Limb (tissue), 2 donors: ENCODE data around the gene GLB1L3.
A peak's percentile ranks its signal among the peaks of the same experiment; 100 is the strongest.
"Not testable (repeated sequence)": the region's sequence is repeated elsewhere in the genome, so short reads cannot be mapped to it uniquely, and the experiment has no call there.

Experiments used
- DNase-seq, 2 donors: peaks; one replicate each; pipeline ENCODE4 v3.0.0-alpha.2; 2016; ENCODE audit errors: extremely low spot score in 2 of 2

GLB1L3 gene

DNA sequence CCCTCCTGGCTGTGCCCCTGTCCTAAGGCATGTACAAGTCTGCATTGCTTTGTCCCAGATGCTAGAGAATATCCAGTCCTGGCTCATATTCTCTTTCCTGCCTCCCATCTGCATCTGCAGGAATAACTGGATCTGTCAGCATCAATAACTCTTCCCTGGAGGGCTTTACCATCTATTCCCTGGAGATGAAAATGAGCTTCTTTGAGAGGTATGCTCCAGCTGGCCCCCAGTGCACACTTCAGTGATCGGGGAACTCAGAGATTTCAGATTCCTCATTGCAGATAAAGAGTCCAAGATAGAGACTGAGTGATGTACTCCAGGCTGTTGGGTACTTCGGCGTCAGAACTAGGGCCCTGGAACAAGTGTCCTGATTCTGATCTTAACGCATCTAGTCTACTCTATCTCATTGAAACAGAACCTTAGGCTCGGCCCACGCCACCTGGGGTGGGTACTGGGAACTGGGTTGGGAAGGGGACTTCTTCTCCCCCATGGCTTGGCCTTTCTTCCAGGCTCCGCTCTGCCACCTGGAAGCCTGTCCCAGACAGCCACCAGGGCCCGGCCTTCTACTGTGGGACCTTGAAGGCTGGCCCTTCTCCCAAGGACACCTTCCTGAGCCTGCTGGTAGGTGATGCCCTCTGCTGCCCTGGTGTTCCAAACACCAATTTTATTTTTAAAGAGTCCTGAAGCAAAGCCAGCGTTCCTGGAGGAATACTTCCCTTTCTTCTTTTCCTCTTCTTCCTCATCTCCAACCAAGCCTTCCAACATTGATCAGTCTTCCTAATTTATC lies 37.8 kb downstream of the GLB1L3 start:
- no peak for DNase-seq

- DNase-seq, result no peak
Observed at GRCh38 chr11:134317103-134317502, 40.9 kb downstream of the GLB1L3 start.

DNA sequence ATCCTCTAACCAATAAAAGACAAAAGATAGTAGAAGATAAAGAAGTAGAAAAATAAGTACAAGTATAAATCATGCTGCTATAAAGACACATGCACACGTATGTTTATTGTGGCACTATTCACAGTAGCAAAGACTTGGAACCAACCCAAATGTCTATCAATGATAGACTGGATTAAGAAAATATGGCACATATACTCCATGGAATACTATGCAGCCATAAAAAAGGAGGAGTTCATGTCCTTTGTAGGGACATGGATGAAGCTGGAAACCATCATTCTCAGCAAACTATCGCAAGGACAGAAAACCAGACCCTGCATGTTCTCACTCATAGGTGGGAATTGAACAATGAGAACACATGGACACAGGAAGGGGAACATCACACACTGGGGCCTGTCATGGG lies 45.2 kb downstream of the GLB1L3 start:
- DNase-seq, result not testable (repeated sequence)

DNA sequence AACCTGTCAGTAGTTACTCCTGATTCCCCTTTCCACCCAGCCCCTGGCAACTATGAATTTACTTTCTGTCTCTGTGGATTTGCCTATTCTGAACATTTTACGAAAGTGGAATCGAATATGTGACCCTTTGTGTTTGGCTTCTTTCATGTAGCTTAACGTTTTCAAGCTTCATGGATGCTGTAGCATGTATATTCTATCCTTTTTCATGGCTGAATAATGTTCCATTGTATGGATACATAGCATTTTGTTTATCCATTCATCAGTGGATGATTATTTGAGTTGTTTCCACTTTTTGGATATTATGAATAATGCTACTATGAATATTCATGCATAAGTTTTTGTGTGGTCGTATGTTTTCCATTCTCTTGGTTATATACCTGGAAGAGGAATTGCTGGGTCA lies 46.4 kb downstream of the GLB1L3 start:
- no peak for DNase-seq

DNA sequence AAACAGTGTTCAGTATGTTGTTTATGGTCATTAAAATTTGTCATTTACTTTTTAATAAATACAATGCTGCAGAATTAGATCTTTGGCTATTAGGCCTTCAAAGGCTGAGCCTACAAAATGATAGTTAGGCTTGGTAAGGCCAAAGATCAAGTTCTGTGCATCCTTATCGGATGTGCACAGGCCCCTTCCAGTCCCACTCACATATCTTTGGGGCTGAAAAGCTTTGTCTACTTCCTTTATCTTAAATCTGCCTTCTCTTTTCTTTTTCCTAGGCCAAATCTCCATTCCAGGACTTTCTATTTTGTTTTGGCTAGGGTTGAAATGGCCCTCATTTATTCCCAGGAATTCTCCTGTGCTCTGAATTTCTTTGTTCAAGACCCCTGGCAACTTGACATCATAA lies 52.3 kb downstream of the GLB1L3 start:
- no peak for DNase-seq

GRCh38 chr11:134330611-134331353 lies 54.6 kb downstream of the GLB1L3 start:
- no peak for DNase-seq

DNA sequence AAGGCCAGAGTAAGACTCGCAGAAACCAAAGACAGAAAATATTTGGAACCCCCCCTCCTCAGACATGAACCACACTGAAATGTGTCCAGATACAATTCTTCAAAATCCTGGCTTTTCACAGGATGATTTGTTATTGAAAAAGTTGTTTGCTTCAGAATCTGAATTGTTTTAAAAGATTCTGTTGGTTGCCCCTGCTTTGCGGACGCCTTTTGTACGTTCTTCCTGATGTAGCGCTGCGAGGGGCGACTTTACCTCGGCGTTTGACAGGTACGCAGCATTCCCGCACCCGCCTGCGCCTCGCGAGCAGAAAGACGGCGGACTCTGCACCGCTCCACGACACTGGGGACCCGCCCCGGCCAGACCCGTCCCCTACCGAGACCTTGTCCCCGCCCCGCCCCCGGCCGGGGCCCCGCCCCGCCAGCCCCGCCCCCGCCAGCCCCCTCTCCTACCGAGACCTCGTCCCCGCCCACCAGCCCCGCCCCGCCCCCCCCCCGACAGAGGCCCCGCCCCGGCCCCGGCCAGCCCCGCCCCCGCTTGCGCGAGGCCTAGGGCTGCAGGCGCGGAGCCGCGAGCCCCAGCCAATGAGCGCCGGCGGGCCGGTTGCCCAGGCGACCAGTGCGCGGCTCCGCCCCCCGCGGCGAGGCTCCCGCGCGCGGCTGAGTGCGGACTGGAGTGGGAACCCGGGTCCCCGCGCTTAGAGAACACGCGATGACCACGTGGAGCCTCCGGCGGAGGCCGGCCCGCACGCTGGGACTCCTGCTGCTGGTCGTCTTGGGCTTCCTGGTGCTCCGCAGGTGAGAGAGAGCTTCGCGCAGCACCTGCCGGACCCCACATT lies 55.4 kb downstream of the GLB1L3 start, which contains the start of gene GLB1L2:
TSS of gene GLB1L2 (plus strand) at position 635 of the 835 bp plus-strand sequence. CDS start at position 709, 74 bp downstream.
- DNase-seq, result peak; percentile 49 to 89

DNA sequence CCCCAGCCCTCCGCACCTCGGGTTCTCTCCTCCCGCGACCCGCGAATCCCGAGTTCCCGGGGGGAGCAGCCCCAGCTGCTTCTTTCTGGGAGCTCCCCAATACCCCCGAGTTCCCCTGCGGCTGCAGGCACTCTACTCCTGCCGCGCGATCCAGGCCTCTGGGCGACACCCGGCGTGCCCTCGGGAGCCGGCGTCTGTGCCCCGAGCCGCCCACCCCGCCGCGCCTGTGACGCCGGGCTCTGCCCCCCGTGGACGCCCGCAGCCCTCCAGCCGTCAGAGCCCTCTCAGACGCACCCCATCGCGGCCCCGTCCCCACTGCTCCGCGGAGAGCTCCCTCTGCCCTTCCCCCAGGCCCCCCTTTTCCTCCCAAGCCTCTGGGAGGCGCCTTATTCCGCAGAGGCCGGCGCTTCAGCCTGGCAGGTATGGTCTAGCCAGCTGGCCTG lies 56.0 kb downstream of the GLB1L3 start:
- peak in 1 of 2 donors; percentile 43 for DNase-seq

DNA sequence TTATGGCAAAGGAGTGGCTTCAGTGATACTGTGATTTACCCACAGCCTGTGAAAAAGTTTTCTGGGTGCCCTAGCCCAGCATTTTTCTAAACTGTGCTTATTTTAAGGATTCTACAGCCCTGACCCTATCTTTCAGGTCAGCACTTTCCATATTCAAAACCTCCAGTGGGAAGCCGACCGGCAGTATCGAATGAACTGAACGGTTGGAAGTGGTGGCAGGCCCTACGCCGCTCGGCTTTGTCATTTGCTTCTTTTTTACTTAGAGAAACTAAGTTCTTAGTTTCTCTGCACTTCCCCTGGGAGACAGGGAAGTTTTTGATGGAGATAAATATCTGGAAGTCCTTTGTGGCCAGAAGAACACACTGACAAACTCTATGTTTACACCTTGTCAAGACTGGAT lies 56.6 kb downstream of the GLB1L3 start:
- no peak for DNase-seq

GRCh38 chr11:134333312-134333711 lies 57.1 kb downstream of the GLB1L3 start:
- DNase-seq, result no peak

DNA sequence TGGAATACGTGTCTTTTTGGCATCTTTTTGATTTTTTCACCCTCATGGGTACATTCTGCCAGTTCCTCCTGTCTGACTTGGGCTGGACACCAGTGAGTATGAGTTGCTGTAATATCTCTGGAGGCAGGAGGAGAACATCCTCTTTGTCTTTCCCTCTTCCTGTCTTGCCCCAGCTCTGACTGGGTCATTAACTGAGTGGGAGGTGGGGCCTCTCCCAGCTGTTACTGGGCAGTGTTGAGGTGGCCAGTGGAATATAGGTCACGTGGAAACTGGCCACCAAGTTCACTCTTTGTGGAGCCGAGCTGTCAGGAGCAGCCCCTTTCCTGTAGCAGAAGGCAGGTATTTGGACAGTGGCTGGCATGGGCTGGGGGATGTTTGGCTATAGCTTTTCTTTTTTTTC lies 57.8 kb downstream of the GLB1L3 start:
- no peak for DNase-seq

DNA sequence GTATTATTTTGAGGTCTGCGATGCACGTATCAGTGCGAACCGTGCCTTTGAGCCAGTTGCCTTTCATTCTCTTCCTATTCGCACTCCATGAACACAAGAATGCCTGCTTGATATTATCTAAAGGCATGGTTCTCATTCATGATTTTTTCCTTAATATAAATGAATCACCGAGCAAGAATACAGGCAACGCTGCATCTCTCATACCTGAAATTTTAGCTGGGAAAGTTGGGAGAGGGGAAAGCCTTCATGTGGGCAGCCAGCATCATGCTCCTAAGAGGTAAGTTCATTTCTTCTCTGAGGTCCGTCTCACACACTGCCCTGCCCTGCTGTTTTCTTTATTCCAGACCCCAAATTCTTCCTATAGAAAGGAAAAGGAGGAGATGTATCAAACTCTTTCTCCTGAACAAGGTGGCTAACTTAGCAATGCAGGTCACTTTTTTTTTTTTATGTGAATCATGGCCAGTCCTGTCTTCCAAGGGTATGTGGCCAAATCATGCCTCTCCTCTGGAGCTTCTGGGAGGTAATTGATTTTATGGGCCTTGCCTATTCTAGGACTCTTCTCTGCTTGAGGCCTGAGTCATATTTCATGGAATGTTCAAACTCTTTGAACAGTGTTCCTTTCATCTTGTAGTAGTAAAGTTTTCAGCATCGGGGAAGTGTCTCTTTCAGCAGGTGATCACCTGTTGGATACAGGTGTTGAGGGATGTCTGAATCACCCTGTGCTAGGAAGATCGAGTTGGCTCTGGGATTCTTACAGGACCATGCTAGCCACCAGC lies 58.8 kb downstream of the GLB1L3 start:
- DNase-seq, result no peak

DNA sequence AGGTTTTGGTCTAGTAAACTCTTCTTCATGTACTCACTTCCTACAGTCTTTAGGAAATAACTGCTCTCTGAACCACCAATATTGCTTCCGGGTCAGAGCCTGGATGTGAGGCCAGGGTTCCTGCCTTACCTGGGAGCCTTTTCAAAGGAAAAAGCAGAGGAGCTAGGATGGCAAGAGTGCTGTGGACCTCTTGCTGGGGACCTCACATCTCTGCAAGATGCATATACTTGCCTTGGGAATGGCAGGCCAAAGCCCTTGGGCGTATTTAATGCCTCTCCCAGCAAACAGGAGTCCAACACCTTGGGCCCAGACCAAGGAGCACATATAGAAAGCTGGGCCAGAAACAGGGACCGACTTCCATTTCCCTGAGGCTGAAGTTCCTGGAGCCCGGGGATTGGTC lies 60.9 kb downstream of the GLB1L3 start:
- no peak for DNase-seq

DNA sequence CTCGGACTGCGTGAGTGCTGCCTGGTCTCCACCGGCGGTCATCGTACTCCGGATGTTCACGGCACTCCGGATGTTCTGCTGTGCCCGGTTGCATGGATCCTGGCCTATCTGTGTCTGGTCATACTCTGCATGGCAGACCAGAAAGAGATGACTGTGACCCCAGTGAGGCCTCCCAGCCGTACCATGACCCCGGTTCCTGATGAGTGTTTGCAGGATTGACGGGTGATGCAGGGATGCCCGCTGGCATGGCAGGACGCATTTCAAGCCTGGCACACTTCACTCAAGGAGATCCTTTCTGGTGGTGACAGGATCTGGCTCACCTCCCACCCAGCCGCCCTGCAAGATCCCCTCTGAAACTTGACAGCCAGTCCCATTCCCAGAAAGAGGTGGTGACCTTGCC lies 61.9 kb downstream of the GLB1L3 start:
- no peak for DNase-seq

DNA sequence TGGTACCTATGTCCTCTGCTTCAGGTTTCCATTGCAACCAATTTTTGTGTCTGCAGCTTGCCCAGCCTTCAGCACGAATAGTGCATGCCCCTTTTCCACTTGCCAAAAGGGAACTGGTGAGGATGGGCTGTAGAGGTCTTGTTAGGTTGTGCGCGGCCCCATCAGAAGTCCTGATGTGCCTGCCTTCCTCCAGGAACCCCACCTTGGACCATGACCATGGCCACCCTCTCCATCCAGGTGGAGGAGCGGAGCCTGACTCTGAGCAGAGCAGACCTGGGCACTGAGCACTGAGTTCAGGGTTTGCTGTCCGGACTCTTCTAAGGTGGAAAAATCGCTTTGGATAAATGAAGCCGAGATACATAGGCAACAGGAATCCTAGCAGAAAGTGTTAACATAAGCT lies 62.5 kb downstream of the GLB1L3 start:
- no peak for DNase-seq

DNA sequence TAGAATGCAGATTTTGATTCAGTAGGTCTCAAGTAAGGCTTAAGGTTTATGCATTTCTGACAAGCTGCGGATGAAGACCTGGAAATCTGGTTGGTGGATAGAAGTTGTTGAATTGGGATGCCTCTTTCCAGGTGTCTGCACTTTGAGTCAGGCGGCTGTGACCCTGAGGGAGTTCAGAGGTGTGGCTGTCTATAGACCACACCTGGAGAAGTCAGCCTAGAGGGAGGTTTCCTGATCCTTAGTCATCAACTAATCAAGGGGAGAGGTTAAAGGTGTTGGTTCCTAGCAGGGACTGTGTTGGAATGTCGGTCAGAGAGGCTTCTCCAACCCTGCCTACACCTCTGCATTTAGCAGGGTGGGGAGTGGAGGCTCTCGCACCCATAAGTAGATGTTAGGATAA lies 63.6 kb downstream of the GLB1L3 start:
- no peak for DNase-seq

DNA sequence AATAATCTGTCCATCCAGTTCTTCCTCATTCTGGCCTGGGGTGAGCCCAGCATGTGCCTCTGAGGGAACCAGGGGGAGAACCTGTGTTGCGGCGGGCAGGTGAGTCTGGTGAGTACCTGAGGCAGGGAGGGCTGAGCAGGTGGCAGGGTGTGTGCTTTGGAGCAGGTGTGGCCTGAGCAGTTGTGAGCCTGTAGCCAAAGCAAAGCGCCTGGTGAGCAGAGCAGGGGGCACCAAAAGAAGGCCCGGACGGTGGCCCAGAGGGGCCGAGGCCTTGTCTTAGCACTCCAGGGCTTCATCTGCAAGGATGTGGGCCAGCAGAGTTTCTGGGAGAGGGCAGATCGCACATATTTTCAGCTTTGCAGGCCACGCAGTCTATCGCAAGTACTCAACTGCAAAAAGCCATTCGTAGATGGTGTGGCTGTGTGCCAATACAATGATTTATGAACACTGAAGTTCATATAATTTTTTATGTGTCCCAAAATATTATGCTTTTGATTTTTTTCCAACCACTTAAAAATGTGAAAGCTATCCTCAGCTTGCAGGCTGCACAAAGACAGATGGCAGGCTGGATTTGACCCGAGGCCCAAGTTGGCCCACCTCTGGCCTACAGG lies 64.3 kb downstream of the GLB1L3 start:
- no peak for DNase-seq

DNA sequence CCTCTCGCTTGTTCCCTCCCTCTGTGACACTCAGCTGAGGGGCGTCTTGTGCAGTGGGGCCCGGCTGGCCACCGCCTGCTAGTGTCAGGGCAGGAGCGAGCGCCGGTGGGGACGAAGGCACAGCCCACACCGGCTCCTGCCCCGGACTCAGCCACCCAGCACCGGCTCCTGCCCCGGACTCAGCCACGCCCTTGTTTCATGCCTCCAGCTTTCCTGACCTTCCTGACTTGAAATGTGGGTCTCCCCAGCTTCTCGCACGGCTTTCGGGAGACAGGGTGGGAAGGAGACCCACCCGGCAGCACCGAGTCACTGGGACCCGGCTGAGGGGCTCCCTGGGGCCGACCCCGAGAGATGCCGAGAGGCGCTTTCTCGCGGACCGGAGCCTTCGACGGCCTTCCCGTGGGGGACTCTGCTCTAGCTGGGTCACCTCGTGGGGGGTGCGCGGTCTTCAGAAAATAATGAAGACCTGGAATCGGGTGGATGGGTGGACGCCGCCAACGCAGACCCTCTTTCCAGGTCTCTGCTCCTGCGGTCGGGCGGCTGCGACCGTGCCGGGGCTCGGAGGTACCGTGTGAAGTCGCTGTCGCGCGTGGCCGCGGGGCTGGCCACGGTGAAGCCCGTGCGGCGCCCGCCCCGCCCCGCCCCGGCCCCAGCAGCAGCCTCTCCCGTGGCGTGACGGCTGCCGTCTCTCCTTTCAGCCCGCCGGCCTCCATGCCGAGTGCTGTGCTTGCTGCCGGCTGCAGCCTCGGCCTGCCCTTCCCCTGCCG lies 65.8 kb downstream of the GLB1L3 start:
- no peak for DNase-seq

DNA sequence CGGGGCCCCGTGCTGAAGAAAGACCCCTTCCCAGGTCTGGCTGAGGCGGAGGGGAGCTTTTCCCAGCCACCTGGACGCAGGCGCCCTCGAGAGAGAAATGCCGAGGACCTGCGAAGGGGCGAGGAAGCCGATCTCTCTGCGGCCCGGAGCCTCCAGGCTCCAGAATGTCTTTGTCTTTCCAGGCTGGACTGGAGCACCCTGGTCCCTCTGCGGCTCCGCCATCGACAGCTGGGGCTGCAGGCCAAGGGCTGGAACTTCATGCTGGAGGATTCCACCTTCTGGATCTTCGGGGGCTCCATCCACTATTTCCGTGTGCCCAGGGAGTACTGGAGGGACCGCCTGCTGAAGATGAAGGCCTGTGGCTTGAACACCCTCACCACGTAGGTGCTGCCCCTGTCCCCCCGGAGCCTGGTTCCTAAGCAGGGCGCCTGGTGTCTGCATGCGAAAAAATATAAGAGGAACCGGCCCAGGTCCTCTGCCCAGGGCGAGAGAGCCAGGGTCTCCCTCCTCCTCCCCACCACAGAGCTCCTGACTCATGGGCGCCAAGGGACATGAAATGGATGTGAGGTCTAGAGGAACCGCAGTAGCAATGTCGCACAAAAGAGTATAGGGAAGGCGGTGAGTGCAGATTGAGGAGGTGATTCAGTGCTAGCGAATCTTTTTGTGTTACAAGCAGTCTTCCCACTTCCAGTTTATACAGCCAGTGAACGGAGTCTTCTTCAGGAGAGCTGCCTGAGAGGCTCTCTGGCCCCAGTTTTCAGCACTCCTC lies 66.6 kb downstream of the GLB1L3 start:
- no peak for DNase-seq
